ENCODE data around the gene RNF223. TPM values are rescaled to one million over a fixed set of nuclear protein-coding genes. Genes with fewer than 3 reads are reported as not detected.
A peak's percentile ranks its signal among the peaks of the same experiment; 100 is the strongest.

Gene RNF223
- total RNA-seq, 1 donor from 2014 or later, result not detected

- Histone ChIP-seq H3K36me3 (no peaks in the 10 kb centered on the region), H3K9me3 (replicated peaks) (no peaks in the 10 kb centered on the region), H3K27ac (replicated peaks) (no peak overlapping the region), H3K4me1 (peaks cover 12% of the 10 kb centered on the region), H3K4me3 (no peak overlapping the region), H3K27me3 (ENCODE audit: low read depth) (peaks cover 9% of the 10 kb centered on the region)
- intact Hi-C loops (cut with micrococcal nuclease), result no loop called here
- DNase-seq, result peak; percentile 13
- no peak for TF ChIP-seq CTCF (IDR thresholded peaks at IDR 0.05; ENCODE audit: borderline replicate concordance)
Measured at GRCh38 chr1:1082776-1083415, 8.8 kb upstream of the RNF223 start.

- no peaks in the 10 kb centered on the region for H3K36me3 ChIP-seq
- H3K4me1 ChIP-seq, result peaks cover 12% of the 10 kb centered on the region
- H3K27me3 ChIP-seq (ENCODE audit: low read depth), result peaks cover 9% of the 10 kb centered on the region
- H3K27ac ChIP-seq (replicated peaks), result no peak overlapping the region
- H3K4me3 ChIP-seq, result no peak overlapping the region
- DNase-seq, result peak; percentile 12
- no peaks in the 10 kb centered on the region for H3K9me3 ChIP-seq (replicated peaks)
- TF ChIP-seq CTCF (IDR thresholded peaks at IDR 0.05; ENCODE audit: borderline replicate concordance), result no peak
- intact Hi-C loops (cut with micrococcal nuclease), result no loop called here
Measured at GRCh38 chr1:1082239-1082775, 8.2 kb upstream of the RNF223 start.

GRCh38 chr1:1081311-1082238 lies 7.5 kb upstream of the RNF223 start:
- TF ChIP-seq CTCF (IDR thresholded peaks at IDR 0.05; ENCODE audit: borderline replicate concordance), result no peak
- intact Hi-C loops (cut with micrococcal nuclease), result no loop called here

GRCh38 chr1:1080951-1081310 lies 6.8 kb upstream of the RNF223 start:
- DNase-seq, result no peak
- TF ChIP-seq CTCF (IDR thresholded peaks at IDR 0.05; ENCODE audit: borderline replicate concordance), result no peak
- Histone ChIP-seq H3K4me1 (peaks cover 12% of the 10 kb centered on the region), H3K4me3 (no peak overlapping the region), H3K36me3 (no peaks in the 10 kb centered on the region), H3K27me3 (ENCODE audit: low read depth) (peaks cover 9% of the 10 kb centered on the region), H3K9me3 (replicated peaks) (no peaks in the 10 kb centered on the region), H3K27ac (replicated peaks) (no peak overlapping the region)
- intact Hi-C loops (cut with micrococcal nuclease), result no loop called here

More at GRCh38 chr1:1081311-1082238, 7.5 kb upstream of the RNF223 start:
- DNase-seq, result peak; percentile 13
- peaks cover 9% of the 10 kb centered on the region for H3K27me3 ChIP-seq (ENCODE audit: low read depth)
- no peak overlapping the region for H3K4me3 ChIP-seq
- no peaks in the 10 kb centered on the region for H3K9me3 ChIP-seq (replicated peaks)
- H3K4me1 ChIP-seq, result peaks cover 12% of the 10 kb centered on the region
- H3K36me3 ChIP-seq, result no peaks in the 10 kb centered on the region
- H3K27ac ChIP-seq (replicated peaks), result no peak overlapping the region

- Histone ChIP-seq H3K27ac (replicated peaks) (peak overlapping the region; percentile 68), H3K9me3 (replicated peaks) (no peaks in the 10 kb centered on the region), H3K4me3 (peak overlapping the region; percentile 63), H3K4me1 (peaks cover 12% of the 10 kb centered on the region), H3K36me3 (no peaks in the 10 kb centered on the region), H3K27me3 (ENCODE audit: low read depth) (peaks cover 11% of the 10 kb centered on the region)
- intact Hi-C loops (cut with micrococcal nuclease), result no loop called here
- TF ChIP-seq CTCF (IDR thresholded peaks at IDR 0.05; ENCODE audit: borderline replicate concordance), result no peak
- peak; percentile 62 for DNase-seq
Measured at GRCh38 chr1:1080122-1080757, 6.1 kb upstream of the RNF223 start.
